NCI-H128 (cell line): Measurements from ENCODE around the gene CC2D1A.

Experiments
- DNase-seq: peaks from one replicate; lab custom pipeline; 2025; ENCODE audit not compliant: unreplicated experiment; lab: John Stamatoyannopoulos, UW

CC2D1A gene

DNA sequence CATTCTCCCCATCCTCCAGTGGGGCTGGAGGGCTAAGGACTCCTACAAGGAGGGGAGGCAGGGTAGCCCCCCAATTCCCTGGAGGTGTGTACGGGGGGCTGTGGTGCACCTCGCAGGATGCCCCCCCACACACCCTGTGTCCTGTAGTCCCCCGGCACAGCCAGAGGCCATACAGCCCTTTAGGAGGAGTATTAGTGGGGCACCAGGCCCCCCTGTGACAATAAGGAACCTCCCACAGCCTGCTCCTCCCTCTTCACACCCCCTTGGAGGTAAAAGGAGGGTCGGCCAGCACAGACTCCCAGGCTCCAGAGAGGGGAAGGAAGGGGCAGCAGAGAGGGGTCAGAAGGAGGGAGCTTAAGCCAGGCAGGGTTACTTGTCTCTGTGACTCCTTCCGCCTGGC is 29.2 kb upstream of the CC2D1A start, which contains the start of gene NANOS3:
NANOS3 (plus strand) TSS at position 301 of the 400 bp plus-strand sequence. CDS start 115 bp downstream, outside the sequence.
- no peak for DNase-seq

DNA sequence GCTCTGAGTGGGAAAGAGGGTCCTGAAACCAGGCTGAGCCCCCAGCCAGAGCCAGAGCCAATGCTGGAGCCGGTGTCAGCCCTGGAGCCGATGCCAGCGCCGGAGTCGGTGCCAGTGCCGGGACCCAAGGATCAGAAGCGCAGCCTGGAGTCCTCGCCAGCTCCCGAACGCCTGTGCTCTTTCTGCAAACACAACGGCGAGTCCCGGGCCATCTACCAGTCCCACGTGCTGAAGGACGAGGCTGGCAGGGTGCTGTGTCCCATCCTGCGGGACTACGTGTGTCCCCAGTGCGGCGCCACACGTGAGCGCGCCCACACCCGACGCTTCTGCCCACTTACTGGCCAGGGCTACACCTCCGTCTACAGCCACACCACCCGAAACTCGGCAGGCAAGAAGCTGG is 28.7 kb upstream of the CC2D1A start:
- DNase-seq, result no peak

DNA sequence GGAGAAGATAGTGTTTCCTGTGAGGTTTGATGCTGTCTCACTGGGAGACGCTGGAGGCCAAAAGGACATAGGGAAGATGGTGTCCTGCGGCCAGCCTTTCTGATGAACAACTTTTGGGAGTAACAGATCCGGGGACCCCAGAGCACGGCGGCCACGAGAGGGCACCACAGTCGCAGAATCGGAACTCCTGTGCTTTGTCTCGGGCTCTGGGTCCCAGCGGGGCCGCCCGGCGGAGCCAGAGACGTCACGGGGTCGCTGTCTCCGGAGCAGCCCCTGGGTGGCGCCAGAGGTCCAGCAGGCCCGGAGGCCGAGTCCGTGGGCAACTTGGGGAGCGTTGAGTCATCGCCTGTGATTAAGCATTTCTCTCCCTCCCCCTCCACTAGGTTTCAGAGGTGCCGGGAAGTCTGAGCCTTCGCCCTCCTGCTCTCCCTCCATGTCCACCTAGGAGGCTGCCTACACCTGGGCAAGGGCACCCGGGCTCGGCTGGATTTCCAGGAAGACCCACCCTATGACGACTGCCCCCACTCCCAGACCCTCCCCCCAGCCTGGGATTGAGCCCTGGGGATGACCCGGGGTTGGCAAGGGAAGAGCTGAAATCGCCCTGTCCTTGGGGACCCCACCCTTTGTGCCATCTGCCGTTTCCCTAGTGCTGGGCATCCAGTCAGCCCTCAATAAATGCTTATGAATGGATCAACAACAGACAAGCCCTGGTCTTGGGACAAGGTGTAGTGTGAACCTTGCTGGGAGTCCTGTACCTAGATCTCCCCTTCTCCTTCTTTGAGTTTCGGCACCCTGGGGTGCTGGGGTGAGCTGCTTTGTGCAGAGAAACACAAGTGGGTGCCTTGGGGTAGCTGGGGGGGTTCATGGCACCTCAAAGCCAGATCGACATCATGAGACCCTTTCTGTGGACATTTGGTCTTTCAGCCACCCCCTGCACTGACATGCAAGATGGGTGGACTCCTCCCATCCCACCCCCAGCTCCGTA is 25.6 kb upstream of the CC2D1A start:
- peak; percentile 88 for DNase-seq

DNA sequence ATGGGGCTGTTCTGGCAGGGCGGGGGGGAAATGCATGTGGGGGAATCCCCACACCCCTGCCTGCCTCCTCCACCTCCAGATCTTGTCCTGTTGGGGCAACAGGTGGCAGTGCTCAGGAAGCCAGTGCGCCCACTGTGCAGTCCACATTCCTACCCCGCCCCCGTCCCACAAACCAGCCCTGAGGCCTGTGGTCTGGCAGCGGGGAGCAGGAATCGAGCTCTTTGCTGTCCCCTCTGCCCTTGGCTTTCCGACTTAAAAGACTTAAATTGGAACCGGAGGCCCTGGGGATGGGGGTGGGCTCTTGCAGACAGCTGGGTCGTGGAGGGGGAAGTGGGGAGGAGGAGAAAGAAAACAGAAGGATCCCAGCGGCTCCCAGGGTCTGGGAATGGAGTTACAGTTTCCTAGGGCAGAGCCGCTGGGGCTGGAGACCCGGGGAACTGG is 24.7 kb upstream of the CC2D1A start:
- no peak for DNase-seq

DNA sequence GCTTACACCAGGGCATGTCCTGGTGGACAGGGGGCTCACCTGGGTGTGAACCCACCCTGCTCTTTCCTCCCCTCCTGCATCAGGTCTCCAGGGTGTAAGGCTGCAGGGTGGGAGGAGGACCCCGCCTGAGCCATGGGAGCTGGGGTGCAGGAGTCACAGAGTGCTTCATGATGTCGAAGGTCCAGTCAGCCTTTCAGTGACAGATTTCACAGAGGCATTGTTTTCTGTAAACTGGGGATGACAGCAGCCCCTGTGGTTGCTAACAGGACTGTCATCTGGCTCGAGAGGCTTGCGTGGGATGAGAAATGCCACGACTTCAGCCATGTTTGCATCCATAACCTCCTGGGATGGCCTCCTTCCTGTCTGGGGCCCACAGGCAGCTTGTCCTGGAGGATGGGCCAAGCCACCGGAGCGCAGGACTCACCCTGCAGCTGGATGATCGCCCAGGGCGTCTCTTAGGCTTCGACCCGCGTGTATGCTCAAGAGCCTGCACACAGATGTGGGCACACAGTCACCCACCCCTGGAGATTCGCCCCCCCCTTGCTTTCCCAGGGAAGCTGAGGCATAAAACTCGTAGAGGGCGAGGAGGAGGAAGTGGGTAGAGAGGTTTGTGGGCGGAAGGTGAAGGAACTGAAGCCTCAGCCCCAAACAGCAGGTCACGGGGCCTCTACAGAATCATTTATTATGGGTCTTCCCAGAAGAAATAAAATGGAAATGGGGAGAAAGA is 24.1 kb upstream of the CC2D1A start:
- DNase-seq, result no peak

DNA sequence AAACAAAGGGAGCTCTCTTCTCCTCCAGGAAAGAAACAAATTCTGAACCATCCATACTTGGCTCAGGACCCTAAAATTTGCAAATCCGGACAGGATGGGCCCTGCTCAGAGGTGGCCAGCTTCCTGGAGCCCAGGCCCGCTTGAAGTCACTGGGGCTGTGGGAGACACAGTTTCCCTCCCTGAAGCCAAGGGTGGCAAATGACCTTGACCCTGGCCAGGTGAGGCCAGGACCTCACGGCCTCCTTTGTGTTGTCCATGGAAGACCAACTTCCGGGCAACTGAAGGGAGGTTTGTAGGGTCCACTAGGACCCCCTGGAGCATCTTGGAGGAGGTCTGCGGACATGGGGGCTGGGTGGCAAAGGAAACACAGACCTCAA is 23.6 kb upstream of the CC2D1A start:
- no peak for DNase-seq

DNA sequence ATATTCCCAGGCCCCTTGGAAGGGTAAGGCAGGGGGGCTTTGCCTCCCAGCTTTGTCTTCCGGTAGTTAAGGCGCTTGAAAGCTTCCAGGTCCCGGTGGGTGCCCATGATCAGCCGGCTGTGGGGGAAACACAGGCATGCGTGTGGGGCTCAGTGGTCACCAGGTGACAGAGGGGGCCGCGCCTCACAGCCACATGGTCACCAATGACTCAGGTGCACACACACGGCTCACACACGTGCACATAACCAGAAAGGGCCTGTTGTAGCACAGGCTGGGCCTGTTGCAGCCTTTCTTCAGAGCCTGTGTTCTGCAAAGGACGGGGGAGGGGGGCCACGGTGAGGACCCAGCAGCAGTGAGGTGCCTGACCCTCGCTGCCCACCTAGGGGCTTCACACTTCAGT is 23.2 kb upstream of the CC2D1A start:
- DNase-seq, result no peak

DNA sequence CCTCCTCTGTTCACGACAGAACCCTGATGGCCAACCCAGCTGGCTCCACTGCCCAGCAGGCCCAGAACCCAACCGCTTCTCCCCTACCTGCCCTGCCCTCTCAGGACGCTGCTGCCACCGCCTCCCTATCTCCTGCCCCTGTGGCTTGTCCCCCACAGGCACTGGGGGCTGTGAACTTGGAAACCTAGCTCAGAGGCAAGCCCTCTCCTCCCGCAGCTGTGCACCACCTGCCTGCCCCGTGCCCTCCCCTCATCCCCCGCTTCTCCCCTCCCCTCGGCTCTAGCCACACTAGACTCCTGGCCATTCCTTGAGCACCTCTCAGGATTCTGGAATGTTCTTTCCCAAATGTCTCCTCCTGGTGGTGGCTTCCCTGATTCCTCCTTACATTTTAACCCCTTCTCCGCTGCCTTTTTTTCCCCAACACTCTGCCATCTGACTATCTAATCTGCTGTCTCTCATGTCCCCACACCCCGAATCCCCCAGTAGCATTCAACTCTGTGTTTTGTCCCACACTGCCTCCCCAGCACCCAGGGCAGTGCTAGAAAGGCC is 22.4 kb upstream of the CC2D1A start:
- no peak for DNase-seq

DNA sequence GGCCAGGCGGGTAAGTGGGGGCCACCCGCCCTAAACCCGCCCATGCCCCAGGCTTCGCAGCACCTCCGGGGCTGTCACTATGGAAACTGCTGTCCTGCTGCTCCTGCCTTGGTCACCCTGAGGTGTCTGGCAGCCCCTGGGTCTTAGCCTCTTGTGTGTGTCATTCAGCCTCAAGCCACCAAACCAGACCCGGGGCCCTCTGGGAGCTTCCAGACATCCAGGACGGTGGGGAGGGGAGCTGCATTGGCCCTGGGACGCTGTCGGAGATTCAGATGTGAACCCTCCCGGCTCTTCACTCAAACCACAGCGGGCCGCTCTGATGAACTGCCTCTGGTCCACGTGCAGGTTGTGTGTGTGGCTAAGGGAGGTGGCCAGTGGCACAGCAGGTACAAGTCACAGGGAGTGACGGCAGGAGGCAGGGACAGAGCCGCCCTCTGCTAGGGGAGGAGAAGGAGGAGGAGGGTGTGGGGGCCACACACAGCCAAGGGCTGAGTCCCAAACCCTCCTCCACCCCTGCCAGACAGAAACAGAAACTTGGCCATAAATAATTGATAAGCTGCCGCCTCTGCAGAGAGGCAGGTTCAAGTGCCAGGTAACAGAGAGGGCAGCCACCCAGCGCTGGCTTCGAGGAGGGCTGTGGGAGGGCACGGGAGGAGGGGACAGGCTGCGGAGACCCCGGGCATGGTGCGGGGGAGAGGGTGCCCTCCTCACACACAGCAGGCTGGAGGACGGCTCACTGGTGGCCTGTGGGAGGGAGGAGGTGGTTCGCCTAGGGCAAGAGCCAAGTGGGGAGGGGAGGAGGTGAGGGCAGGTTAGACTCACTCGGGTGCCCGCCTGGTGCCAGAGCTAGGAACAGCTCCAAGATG is 21.0 kb upstream of the CC2D1A start:
- DNase-seq, result no peak

DNA sequence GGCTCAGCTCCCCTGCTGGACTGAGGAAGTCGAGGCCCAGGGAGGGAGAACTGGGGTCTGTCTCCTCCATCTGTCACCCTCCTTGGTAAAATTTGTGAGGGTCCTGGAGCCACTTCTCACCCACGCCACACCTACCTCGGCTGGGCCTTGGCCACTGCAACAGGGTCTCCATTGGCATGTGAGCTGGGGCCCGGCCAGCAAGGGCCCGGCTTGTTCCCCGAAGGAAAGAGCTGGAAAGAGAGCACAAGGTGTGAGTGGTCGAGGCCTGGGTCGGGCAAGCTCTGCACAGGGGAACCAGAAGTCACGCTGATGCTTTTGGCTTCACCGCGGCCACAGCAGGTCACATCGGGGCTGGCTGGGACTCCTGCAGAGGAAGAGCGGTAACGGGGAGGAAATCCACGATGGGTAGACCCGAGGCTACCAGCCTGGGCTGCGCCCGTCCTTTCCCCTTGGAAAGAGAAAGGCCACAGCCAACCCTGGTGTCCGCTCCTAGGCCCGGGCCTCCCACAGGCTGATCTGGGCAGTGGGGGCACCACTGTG is 20.1 kb upstream of the CC2D1A start:
- DNase-seq, result no peak

DNA sequence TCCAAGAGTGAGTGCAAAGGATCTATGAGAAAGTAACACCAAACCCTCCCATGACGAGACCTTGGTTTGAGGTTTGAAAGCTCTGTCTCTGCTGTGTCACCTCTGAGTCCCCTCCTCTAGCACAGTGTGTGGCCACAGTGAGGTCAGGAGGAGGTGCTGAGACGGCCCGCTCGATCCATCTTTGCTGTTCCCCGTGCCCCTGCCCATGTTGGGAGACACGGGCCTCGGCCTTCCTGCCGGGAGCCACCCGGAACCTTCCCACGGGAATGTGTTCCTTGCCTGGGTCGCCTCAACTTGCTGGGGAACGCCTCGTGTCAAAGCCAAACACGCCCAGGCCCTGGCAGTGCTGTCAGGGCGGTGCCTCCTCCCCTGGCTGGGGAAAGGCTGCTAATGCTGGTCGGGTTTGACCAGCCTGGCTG is 19.0 kb upstream of the CC2D1A start:
- no peak for DNase-seq

DNA sequence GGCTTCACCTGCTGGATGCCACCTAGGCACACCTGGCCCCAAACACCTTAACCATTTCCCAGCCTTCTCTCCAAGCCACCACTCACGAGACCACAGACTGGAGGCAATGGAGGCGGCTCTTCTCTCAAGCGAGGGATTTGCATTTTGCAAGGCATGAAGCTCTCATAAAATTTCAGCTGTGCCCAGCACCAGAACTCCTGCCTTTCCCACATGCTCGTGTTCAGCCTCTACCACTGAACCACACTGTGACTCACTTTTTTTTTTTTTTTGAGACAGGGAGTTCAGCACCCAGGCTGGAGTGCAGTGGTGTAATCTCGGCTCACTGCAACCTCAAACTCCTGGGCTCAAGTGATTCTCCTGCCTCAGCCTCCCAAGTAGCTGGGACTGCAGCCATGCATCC is 18.5 kb upstream of the CC2D1A start:
- no peak for DNase-seq

DNA sequence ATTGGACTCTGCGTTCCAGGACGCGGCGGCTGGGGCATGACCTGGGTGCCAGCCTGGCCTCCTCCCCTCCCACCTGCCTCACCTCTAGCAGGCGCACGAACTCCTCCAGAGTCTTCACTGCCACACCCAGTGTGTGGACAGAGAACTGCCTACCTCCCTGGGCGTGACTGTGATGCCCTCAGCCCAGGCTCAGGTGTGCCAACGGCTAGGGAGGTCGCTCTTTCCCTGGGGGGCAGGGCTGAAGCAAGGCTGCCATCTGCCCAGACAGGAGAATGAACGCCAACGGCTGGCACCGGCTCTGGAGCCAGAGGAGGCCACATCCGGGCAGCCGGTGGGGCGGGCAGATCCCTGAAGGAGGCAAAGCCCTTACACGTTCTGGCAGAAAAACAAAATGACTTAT is 17.7 kb upstream of the CC2D1A start:
- no peak for DNase-seq

DNA sequence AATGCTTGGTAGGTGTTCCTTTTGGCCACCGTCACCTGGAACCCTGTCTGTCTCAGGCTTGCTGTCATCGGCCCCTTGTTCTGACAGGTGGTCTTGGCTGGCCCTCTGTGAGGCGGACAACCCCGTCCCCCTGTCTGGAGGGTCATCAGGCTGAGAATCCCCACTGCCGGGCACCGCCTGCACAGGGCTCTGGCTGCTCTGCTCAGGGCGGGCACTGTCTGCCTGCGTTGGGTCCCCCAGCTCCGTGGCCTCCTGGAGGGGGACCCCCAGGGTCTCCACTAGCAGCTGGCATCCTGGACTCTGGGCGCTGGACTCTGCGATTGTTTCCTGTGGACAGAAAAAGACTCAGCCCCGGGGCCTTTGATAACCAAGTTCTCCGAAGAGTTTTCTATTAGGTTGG is 15.9 kb upstream of the CC2D1A start:
- no peak for DNase-seq

DNA sequence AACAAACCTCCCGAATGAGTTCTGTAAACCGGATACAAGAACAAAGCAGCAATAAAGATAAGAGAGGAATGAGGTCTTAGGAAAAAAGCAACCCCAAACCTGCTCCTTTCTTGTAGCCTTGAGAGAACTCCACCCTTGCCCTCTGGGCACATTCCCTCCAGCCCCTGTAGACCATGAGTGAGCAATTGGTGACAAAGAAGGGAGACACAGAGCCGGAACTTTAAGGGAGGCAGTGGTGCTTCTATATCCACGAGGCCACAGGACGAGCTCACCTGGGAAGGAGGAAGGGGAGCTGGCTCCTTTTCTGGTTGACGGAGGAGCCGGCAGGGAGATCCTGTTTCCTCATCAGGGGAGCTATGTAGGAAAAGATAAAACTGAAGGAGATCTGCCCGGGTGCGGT is 13.1 kb upstream of the CC2D1A start:
- no peak for DNase-seq

DNA sequence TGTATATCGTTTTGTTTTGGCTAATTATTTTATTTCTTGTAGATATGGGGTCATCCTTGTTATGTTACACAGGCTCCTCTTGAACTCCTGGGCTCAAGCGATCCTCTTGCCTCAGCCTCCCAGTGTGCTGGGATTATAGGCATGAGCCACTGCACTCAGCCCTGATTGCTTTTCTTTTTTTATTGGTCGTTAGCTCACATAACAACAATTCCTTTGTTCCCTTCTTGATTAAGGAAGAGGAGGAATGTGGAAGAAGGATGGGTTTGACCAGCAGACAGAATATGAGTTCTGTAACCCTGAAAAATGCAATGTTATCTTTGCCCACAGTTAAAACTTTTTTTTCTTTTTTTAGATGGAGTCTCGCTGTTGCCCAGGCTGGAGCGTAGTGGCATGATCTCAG is 11.4 kb upstream of the CC2D1A start:
- no peak for DNase-seq

DNA sequence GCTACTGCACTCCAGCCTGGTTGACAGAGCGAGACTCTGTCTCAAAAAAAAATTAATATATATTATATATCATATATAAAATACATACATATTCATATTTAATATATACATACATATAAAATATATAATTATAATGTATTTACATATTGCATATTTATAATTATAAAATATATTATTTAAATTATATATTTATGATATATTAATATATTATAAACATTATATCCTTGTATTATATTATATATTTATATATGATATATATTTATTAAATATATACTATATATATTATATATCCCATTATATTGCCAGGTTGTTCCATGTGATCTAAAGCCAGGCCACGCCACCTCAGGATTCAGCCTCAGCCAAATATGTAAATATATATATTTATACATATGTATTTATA is 9.8 kb upstream of the CC2D1A start:
- DNase-seq, result no peak

DNA sequence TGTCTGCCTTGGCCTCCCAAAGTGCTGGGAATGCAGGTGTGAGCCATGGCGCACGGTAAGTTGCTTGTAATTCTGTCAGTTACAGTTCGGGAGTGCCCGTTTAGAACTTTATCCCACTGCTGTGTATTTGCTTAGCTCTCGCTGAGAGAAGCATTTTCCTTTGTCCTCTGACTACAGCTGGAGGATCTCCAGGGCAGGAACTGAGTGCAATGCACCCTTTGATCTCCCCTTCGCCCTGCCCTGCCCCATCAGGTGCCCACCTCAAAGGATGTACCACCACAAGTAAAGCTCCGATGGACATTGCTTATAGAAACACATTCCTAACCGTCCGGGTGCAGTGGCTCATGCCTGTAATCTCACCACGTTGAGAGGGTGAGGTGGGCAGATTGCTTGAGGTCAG is 6.6 kb upstream of the CC2D1A start:
- no peak for DNase-seq

DNA sequence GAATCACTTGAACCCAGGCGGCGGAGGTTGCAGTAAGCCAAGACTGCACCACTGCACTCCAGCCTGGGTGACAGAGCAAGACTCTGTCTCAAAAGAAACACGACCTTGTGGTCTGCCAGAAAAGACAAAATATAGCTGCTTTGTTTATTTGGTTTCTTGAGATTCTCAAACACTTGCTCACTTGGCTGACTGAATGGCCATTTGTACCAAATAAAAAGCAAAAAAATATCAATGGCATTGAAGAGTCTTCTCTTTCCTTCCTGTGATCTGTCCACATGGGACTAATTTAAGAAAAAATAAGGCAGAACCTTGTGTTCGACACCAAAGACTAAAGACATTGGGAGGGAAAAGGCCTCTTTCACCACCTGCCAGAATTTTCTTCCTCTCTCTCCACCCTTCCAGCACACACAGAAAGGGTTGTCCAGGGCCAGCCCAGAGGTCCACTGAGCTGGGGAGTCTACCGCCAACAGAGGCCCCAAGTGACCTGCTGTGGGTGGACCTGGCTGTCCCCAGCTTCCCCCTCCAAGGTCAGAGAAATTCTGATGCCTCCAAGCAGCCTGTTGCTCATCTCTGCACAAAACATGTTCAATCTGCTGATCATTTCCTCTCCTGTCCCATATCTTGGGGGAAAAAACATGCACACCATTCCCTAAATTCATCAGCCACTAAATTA is 6.0 kb upstream of the CC2D1A start:
- DNase-seq, result no peak

DNA sequence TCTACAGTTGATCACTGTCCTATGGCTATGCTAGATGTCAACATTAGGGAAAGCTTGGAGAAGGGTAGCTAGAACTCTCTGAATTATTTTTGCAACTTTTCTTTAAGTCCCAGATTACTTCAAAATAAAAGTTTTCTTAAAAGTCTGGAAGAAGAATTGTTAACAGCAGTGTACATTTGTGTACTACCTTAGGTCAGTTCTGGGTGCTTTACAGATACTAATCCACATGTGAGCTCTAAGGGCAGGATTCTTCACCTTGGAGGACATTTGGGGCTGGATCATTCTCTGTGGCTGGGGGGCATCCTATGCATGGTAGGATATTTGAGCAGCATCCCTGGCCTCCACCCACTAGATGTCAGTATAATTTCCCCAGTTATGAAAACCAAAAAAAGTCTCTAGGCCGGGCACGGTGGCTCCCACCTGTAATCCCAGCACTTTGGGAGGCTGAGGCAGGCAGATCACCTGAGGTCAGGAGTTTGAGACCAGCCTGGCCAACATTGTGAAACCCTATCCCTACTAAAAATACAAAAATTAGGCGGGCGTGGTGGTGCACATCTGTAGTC is 2.9 kb upstream of the CC2D1A start:
- no peak for DNase-seq
